ENCODE results near the gene FBXW7. TPM values are rescaled to one million over a fixed set of nuclear protein-coding genes. Genes with fewer than 3 reads are reported as not detected.

FBXW7 gene
- total and polyA plus RNA-seq, 7 donors = 3.7 to 122 (median 74.9) TPM

GRCh38 chr4:152415980-152416379 lies 119.9 kb downstream of the FBXW7 start:
- H3K9me3 ChIP-seq = no peaks in the 10 kb centered on the region
- no peak overlapping the region for H3K4me3 ChIP-seq
- H3K27me3 ChIP-seq = no peaks in the 10 kb centered on the region
- DNase-seq = no peak
- TF ChIP-seq POLR2A (IDR thresholded peaks at IDR 0.05) (no peak), EP300 (IDR thresholded peaks at IDR 0.05) (no peak), POLR2AphosphoS5 (IDR thresholded peaks at IDR 0.05) (no peak)
- TF ChIP-seq, protein P1, sequence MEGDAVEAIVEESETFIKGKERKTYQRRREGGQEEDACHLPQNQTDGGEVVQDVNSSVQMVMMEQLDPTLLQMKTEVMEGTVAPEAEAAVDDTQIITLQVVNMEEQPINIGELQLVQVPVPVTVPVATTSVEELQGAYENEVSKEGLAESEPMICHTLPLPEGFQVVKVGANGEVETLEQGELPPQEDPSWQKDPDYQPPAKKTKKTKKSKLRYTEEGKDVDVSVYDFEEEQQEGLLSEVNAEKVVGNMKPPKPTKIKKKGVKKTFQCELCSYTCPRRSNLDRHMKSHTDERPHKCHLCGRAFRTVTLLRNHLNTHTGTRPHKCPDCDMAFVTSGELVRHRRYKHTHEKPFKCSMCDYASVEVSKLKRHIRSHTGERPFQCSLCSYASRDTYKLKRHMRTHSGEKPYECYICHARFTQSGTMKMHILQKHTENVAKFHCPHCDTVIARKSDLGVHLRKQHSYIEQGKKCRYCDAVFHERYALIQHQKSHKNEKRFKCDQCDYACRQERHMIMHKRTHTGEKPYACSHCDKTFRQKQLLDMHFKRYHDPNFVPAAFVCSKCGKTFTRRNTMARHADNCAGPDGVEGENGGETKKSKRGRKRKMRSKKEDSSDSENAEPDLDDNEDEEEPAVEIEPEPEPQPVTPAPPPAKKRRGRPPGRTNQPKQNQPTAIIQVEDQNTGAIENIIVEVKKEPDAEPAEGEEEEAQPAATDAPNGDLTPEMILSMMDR (IDR thresholded peaks at IDR 0.05) = no peak
- peaks cover 0 to 5% (median 0%) of the 10 kb centered on the region in 4 donors for H3K4me1 ChIP-seq
- H3K36me3 ChIP-seq = no peaks in the 10 kb centered on the region
- no peak overlapping the region for H3K27ac ChIP-seq
- 78 to 90% methylated on average over 2 of the region's 2 CpGs for WGBS, 2 donors
- intact Hi-C loops (cut with DNase I) = no loop called here

- intact Hi-C loops (cut with DNase I) = no loop called here
- H3K4me3 ChIP-seq = no peak overlapping the region
- no peak for TF ChIP-seq POLR2AphosphoS5 (IDR thresholded peaks at IDR 0.05)
- no peak for TF ChIP-seq EP300 (IDR thresholded peaks at IDR 0.05)
- TF ChIP-seq, protein P1 (IDR thresholded peaks at IDR 0.05) = peak in 3 of 4 experiments; percentile 29 to 36 (median 32)
- no peak for TF ChIP-seq POLR2A (IDR thresholded peaks at IDR 0.05)
- no peak for DNase-seq
- 18 to 58% methylated on average over 3 of the region's 3 CpGs for WGBS, 2 donors
- no peaks in the 10 kb centered on the region for H3K9me3 ChIP-seq
- no peaks in the 10 kb centered on the region for H3K27me3 ChIP-seq
- H3K27ac ChIP-seq = no peak overlapping the region
- H3K36me3 ChIP-seq = no peaks in the 10 kb centered on the region
- H3K4me1 ChIP-seq = no peaks in the 10 kb centered on the region
Measured at GRCh38 chr4:152408514-152409327, 127.2 kb downstream of the FBXW7 start.

GRCh38 chr4:152401424-152401823 lies 134.5 kb downstream of the FBXW7 start:
- no peak overlapping the region for H3K4me3 ChIP-seq
- H3K9me3 ChIP-seq = no peaks in the 10 kb centered on the region
- no peak overlapping the region for H3K27ac ChIP-seq
- no peaks in the 10 kb centered on the region for H3K4me1 ChIP-seq
- 92 to 98% methylated on average over 3 of the region's 3 CpGs for WGBS, 2 donors
- intact Hi-C loops (cut with DNase I) = no loop called here
- no peaks in the 10 kb centered on the region for H3K27me3 ChIP-seq
- TF ChIP-seq, protein P1 (IDR thresholded peaks at IDR 0.05) = no peak
- TF ChIP-seq EP300 (IDR thresholded peaks at IDR 0.05) (no peak), POLR2AphosphoS5 (IDR thresholded peaks at IDR 0.05) (no peak), POLR2A (IDR thresholded peaks at IDR 0.05) (no peak)
- no peak for DNase-seq
- peaks cover 0 to 4% (median 0%) of the 10 kb centered on the region in 4 donors for H3K36me3 ChIP-seq

- intact Hi-C loops (cut with DNase I) = no loop called here
- Histone ChIP-seq H3K27ac (no peak overlapping the region), H3K4me1 (no peaks in the 10 kb centered on the region), H3K27me3 (no peaks in the 10 kb centered on the region), H3K36me3 (peaks cover 0 to 4% (median 0%) of the 10 kb centered on the region in 4 donors), H3K9me3 (no peaks in the 10 kb centered on the region), H3K4me3 (no peak overlapping the region)
- DNase-seq = no peak
- TF ChIP-seq POLR2AphosphoS5 (IDR thresholded peaks at IDR 0.05) = no peak
Measured at GRCh38 chr4:152399246-152399645, 136.6 kb downstream of the FBXW7 start.

- no peak overlapping the region for H3K4me3 ChIP-seq
- peaks cover 0 to 4% (median 0%) of the 10 kb centered on the region in 4 donors for H3K36me3 ChIP-seq
- TF ChIP-seq, protein P1 (IDR thresholded peaks at IDR 0.05) = peak in 1 of 4 experiments; percentile 10
- no peak for TF ChIP-seq POLR2AphosphoS5 (IDR thresholded peaks at IDR 0.05)
- 78 to 81% methylated on average over 1 of the region's 1 CpG for WGBS, 2 donors
- H3K27me3 ChIP-seq = no peaks in the 10 kb centered on the region
- intact Hi-C loops (cut with DNase I) = no loop called here
- no peak overlapping the region for H3K27ac ChIP-seq
- no peaks in the 10 kb centered on the region for H3K9me3 ChIP-seq
- no peak for DNase-seq
- H3K4me1 ChIP-seq = no peaks in the 10 kb centered on the region
Measured at GRCh38 chr4:152398060-152398459, 137.8 kb downstream of the FBXW7 start.

All from sigmoid colon (tissue), 7 donors.